HG03457 (cell line): ENCODE data around the gene CHRNA4.

ENCODE experiments used
- ATAC-seq: cut with Tn5 transposase; IDR thresholded peaks from one replicate; pipeline ENCODE4 v1.9.1; 2021; ENCODE audit warnings: moderate number of reproducible peaks; ENCODE audit not compliant: unreplicated experiment

Gene CHRNA4

DNA sequence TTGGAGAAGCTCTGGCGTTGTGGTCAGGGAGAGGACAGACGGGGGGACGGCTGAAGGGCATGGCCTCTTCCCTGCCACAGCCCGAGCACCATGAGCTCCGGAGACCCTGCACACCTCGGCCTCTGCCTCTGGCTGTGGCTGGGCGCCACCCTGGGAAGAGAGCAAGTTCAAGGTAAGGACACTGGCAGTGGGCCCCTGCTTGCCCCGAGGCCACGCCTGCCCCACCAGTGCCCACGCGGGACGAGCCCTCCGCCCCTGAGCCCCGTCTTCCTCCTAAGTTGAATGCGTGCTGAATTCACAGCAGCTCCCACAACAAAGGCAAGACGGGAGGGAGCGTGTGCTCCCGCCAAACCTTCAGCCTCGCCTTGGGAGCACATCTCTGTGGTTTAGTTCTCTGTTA, 66.1 kb downstream of the CHRNA4 start:
- no peak for ATAC-seq

DNA sequence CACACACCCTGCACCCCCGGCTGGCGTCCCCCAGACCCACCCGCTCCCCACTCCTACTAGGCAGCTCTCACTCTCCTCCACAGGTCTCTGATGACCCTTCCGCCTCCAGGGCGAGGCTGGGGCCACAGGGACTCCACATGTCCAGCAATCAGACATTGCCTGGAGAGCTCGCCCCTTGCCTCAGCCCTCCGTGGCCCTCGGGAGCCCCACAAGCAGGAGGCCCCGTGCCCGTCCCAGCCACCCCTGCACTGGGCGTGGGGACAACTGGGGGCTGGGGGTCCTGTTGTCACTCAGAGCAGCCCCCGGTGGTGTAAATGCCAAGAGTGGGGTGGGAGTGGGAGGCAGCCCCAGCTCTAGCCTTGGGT, 66.6 kb downstream of the CHRNA4 start:
- no peak for ATAC-seq

GRCh38 chr20:63293871-63294535, 67.1 kb downstream of the CHRNA4 start:
- no peak for ATAC-seq

DNA sequence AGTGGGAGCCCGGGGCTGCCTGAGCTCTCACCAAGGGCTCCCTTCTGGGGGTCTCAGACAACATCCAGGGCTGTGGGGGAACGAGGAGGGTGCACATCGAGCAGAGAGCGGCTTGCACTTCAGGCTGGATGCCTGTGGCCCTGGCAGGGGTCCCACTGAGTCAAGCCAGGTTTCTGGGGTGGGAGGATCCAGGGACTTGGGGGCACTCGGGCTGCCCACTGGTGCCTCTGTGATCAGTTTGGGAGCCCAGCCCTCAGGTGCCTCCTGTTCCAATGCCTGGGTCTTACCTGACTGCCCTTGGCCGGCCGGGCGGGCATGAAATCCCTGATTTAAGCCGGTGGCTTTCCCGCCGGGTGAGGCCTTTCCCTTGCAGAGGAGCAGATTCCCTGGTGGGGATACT, 67.7 kb downstream of the CHRNA4 start:
- ATAC-seq, result no peak
